Smooth muscle cell of the brain vasculature (primary cell): ENCODE measurements around the gene GEMIN2.
"Not testable (repeated sequence)": the region's sequence is repeated elsewhere in the genome, so short reads cannot be mapped to it uniquely, and the experiment has no call there.

Experiments
- DNase-seq: peaks from one replicate; pipeline ENCODE4 v3.0.0-alpha.2; 2012; ENCODE audit warnings: low read depth, low spot score

The GEMIN2 gene

DNA sequence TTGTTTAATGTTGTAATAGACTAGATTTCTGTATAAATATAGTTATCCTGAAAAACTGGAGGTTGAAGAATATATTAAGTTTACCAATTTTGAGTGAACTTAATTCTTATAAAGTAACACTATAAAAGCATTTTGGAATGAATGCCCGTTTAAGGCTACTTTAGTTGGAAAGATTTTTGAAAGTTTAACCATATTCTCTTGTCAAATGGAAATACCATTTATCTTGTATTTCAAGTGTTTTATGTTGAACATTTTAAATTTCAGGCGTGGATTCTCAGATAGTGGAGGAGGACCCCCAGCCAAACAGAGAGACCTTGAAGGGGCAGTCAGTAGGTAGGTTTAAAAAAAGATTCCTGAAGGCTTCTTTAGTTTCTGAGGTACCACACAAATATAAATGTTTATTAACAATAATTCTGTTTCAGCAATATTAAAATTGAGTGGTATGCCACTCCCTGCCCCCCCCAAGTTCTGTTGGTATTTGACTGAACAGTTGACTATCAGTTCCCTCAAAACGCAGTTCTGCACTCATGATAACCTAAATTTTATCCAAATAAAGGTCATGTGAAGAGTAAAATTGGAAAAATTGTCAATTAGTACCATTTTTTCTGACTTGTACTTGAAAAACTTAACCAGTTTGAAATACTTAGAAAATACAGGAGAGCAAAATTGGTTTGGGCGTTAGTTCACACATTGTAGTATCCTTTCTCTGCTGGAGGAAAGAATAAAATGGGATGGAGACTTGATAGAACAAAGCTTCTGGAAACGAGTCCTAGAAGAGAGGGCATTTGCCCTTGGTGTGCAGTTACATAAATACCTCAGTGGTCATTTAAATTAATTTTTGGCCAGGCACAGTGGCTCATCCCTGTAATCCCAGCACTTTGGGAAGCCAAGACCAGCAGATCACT is 62.4 kb downstream of the GEMIN2 start:
- no peak for DNase-seq

DNA sequence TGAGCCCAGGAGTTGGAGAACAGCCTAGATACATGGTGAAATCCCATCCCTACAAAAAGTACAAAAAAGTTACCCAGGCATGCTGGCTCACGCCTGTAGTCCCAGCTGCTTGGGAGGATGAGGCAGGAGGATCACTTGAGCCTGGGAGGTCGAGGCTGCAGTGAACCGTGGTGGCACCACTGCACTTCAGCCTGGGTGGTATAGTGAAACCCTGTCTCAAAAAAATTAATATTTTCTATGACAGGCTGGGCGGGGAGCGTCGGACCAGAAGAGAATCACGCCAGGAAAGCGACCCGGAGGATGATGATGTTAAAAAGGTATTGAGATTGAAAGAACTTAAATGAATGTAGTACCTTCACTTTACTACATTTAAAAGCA is 63.0 kb downstream of the GEMIN2 start:
- no peak for DNase-seq

DNA sequence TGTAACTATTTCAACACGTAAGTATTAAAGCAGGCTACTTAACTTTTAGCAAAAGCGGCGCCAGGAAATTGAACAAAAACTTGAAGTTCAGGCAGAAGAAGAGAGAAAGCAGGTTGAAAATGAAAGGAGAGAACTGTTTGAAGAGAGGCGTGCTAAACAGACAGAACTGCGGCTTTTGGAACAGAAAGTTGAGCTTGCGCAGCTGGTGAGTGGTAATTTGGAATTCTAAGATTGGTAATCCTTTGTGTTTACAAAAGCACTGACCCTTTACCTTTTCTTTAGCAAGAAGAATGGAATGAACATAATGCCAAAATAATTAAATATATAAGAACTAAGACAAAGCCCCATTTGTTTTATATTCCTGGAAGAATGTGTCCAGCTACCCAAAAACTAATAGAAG is 64.9 kb downstream of the GEMIN2 start:
- no peak for DNase-seq

DNA sequence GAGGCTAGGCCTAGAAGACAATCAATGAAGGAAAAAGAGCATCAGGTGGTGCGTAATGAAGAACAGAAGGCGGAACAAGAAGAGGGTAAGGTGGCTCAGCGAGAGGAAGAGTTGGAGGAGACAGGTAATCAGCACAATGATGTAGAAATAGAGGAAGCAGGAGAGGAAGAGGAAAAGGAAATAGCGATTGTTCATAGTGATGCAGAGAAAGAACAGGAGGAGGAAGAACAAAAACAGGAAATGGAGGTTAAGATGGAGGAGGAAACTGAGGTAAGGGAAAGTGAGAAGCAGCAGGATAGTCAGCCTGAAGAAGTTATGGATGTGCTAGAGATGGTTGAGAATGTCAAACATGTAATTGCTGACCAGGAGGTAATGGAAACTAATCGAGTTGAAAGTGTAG is 66.4 kb downstream of the GEMIN2 start:
- no peak for DNase-seq

DNA sequence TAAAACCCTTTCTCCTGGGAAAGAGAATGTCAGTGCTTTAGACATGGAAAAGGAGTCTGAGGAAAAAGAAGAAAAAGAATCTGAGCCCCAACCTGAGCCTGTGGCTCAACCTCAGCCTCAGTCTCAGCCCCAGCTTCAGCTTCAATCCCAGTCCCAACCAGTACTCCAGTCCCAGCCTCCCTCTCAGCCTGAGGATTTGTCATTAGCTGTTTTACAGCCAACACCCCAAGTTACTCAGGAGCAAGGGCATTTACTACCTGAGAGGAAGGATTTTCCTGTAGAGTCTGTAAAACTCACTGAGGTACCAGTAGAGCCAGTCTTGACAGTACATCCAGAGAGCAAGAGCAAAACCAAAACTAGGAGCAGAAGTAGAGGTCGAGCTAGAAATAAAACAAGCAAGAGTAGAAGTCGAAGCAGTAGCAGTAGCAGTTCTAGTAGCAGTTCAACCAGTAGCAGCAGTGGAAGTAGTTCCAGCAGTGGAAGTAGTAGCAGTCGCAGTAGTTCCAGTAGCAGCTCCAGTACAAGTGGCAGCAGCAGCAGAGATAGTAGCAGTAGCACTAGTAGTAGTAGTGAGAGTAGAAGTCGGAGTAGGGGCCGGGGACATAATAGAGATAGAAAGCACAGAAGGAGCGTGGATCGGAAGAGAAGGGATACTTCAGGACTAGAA is 67.0 kb downstream of the GEMIN2 start:
- no peak for DNase-seq

DNA sequence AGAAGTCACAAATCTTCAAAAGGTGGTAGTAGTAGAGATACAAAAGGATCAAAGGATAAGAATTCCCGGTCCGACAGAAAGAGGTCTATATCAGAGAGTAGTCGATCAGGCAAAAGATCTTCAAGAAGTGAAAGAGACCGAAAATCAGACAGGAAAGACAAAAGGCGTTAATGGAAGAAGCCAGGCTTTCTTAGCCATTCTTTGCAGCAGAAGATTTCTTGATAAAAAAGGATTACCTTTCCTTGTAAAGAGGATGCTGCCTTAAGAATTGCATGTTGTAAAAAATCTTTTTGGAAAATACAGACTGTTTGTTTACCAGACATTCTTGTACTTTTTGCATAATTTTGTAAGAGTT is 67.5 kb downstream of the GEMIN2 start:
- no peak for DNase-seq

DNA sequence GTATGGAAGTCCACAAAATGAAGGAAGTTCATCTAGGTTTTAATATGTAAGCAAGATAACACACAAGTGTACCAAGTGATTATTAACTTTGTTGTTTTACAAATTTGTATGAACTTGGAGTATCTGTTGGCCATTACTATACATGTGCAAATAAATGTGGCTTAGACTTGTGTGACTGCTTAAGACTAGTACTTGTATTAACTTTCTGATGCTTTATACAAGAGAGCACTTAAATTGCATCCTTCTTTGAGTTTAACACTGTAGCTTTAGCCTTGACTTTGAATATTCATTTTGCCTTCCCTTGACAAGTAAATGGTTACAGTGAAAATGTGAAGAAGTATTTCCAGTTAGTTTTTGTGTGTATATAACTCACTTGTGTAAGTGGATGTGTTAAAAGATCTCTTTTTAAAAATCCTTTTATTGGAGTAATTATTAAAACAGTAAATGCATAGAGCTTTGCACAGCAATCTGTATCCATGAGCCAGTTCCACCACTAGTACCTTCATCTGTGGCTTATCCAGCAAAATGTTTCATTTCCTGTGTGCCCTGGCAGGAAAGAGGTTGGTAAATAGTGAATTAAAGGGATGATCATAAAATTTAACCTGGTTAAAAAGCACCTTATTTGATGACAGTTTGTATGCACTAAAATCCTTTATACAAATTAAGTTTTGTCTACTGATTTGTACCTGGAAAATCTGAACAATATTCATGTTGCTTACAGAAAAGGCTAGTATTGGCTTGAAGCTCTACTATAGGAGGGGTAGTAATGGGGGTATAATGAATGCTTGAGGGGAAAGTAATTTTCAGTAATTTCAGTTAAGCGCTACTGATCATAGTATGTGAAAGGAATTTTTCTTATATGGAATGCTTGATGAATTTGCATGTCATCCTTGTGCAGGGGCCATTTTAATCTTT is 68.9 kb downstream of the GEMIN2 start:
- no peak for DNase-seq

DNA sequence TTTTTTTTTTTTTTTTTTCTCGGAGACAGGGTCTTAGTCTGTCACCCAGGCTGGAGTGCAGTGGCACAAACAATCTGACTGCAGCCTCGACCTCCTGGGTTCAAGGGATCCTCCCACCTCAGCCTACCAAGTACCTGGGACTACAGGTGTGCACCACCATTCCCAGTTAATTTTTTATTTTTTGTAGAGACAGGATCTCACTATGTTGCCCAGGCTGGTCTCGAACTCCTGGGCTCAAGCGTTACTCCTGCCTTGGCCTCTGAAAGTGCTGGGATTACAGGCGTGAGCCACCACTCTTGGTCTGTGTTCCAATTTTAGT is 69.5 kb downstream of the GEMIN2 start:
- DNase-seq, result not testable (repeated sequence)

DNA sequence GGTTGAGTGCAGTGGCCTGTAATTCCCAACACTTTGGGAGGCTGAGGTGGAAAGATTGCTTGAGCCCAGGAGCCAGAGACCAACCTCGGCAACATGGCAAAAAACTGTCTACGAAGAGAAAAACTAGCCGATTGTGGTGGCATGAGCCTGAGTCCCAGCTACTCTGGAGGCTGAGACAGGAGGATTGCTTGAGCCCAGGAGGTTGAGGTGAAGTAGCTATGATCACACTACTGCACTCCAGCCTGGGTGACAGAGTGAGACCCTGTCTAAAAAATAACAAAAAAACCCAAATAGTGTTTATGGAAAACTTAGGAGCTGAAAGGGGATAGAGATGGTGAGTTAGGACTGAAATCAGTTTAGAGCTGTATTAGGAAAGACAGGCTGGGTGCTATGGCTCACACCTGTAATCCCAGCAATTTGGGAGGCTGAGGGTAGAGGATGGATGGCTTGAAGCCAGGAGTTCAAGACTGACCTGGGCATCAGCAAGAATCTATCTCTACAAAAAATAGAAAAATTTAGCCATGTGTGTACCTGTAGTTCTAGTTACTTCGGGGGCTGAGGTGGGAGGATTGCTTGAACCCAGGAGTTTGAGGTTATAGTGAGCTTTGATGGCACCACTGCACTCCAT is 70.6 kb downstream of the GEMIN2 start:
- no peak for DNase-seq

DNA sequence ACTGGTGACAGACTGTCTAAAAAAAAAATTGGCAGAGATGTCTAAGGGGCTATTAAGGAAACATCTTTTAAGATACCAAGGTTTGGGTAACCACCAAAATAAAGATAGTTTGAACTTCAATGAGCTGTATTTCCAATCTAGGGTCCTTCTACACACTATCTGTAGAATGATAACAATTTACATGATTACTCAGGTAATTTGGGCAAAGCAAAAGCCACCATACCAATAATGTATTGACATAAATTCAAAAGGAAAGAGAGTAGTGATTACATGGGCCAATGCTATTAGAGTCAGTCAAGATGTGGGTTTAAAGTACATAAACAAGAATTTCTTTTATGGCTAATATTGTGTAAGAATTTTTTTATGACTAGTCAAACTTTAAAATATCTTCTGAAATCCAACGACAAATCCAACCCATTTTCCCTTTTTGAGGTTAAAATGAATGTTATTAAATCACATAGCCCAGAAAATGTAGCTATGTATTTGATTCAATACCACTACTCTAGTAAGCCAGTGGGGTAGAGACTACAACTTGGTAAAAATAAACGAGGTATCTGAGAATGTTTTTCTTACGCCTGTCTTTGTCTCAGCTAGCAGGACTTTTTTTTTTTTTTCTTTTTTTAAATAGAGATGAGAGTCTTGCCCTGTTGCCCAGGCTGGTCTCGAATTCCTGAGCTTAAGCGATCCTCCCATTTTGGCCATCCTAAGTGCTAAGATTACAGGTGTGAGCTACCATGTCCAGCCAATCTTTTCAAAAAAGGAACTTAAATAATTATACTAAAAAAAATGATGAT is 71.3 kb downstream of the GEMIN2 start:
- DNase-seq, result no peak
